Right atrium auricular region (tissue), 2 donors: ENCODE results near the gene MEAF6. TPM values are rescaled to one million over a fixed set of nuclear protein-coding genes. Genes with fewer than 3 reads are reported as not detected.
A peak's percentile ranks its signal among the peaks of the same experiment; 100 is the strongest.

Source experiments
- DNase-seq: peaks from one replicate; pipeline ENCODE4 v3.0.0-alpha.2; 2019; ENCODE audit warnings: low spot score
- H3K27ac ChIP-seq, 2 donors: fragments of 200-600 bp; sonication (generic); 1 replicate in 1 of 2; 2 replicates in 1 of 2; pipeline ENCODE4 v1.5.1; 2016 to 2019
- H3K27me3 ChIP-seq, 2 donors: fragments of 200-600 bp; sonication (generic); one replicate each; pipeline versions ENCODE4 v1.5.1 to v1.6.0; 2017 to 2019
- H3K36me3 ChIP-seq: fragments of 200-600 bp; sonication (generic); one replicate; pipeline ENCODE4 v1.5.1; 2016
- H3K4me1 ChIP-seq, 2 donors: fragments of 200-600 bp; sonication (generic); one replicate each; pipeline versions ENCODE4 v1.5.1 to v1.6.0; 2017 to 2019
- H3K4me3 ChIP-seq, 2 donors: fragments of 200-600 bp; sonication (generic); 1 replicate in 1 of 2; 2 replicates in 1 of 2; pipeline ENCODE4 v1.5.1; 2017 to 2019; ENCODE audit warnings: mild to moderate bottlenecking in 1 of 2, moderate library complexity in 1 of 2
- H3K9me3 ChIP-seq, 2 donors: fragments of 200-600 bp; sonication (generic); one replicate each; pipeline ENCODE4 v1.5.1; 2019
- CTCF ChIP-seq, 2 donors: fragments of 200-600 bp; sonication (generic); IDR thresholded peaks; one replicate each; pipeline ENCODE4 v1.5.1; 2019; ENCODE audit warnings: antibody characterized with exemption in 2 of 2
- total RNA-seq, 2 donors: library from RNA; depleted of rRNA; stranded (reverse); fragments of >200 nt; gene quantifications; one replicate each; pipeline ENCODE4 v1.1.0, GENCODE V29; 2016

The MEAF6 gene
- total RNA-seq, 2 donors from 2014 or later, result 50.4 to 61.0 TPM

- TF ChIP-seq CTCF (IDR thresholded peaks at IDR 0.05), result no peak
- Histone ChIP-seq H3K27ac (peak overlapping the region; percentile 26 to 83), H3K27me3 (no peaks in the 10 kb centered on the region), H3K9me3 (no peaks in the 10 kb centered on the region), H3K36me3 (peaks cover 62% of the 10 kb centered on the region), H3K4me1 (peaks cover 0 to 62% of the 10 kb centered on the region in 2 donors), H3K4me3 (no peak overlapping the region)
- DNase-seq, result peak; percentile 56
These were observed 31.5 kb downstream of the MEAF6 start for GRCh38 chr1:37482796-37483744.

GRCh38 chr1:37482004-37482785 lies 32.4 kb downstream of the MEAF6 start:
- Histone ChIP-seq H3K4me1 (peaks cover 0 to 64% of the 10 kb centered on the region in 2 donors), H3K27ac (no peak overlapping the region), H3K36me3 (peaks cover 69% of the 10 kb centered on the region), H3K4me3 (no peak overlapping the region), H3K27me3 (no peaks in the 10 kb centered on the region), H3K9me3 (no peaks in the 10 kb centered on the region)
- TF ChIP-seq CTCF (IDR thresholded peaks at IDR 0.05), result no peak
- DNase-seq, result peak; percentile 53

- Histone ChIP-seq H3K9me3 (no peaks in the 10 kb centered on the region), H3K4me3 (no peak overlapping the region), H3K36me3 (peaks cover 69% of the 10 kb centered on the region), H3K27me3 (no peaks in the 10 kb centered on the region), H3K27ac (peak overlapping the region in 1 of 2 donors; percentile 94), H3K4me1 (peaks cover 0 to 64% of the 10 kb centered on the region in 2 donors)
- no peak for TF ChIP-seq CTCF (IDR thresholded peaks at IDR 0.05)
- DNase-seq, result peak; percentile 58
These were observed 33.1 kb downstream of the MEAF6 start for GRCh38 chr1:37481289-37482003.

- no peak for DNase-seq
- no peak for TF ChIP-seq CTCF (IDR thresholded peaks at IDR 0.05)
- Histone ChIP-seq H3K4me3 (no peak overlapping the region), H3K9me3 (no peaks in the 10 kb centered on the region), H3K4me1 (peaks cover 0 to 64% of the 10 kb centered on the region in 2 donors), H3K36me3 (peaks cover 69% of the 10 kb centered on the region), H3K27ac (peak overlapping the region; percentile 94 to 97), H3K27me3 (no peaks in the 10 kb centered on the region)
These were observed 33.8 kb downstream of the MEAF6 start for GRCh38 chr1:37480581-37481288.

GRCh38 chr1:37480125-37480466 lies 34.5 kb downstream of the MEAF6 start:
- DNase-seq, result peak; percentile 57
- H3K27ac ChIP-seq, result peak overlapping the region; percentile 94 to 97
- TF ChIP-seq CTCF (IDR thresholded peaks at IDR 0.05), result no peak
- H3K4me1 ChIP-seq, result peaks cover 0 to 64% of the 10 kb centered on the region in 2 donors
- peaks cover 69% of the 10 kb centered on the region for H3K36me3 ChIP-seq
- H3K9me3 ChIP-seq, result no peaks in the 10 kb centered on the region
- H3K4me3 ChIP-seq, result peak overlapping the region in 1 of 2 donors; percentile 35
- no peaks in the 10 kb centered on the region for H3K27me3 ChIP-seq
